Prostate gland (tissue), 2 donors: ENCODE data around the gene PURB.
"Not testable (repeated sequence)": the region's sequence is repeated elsewhere in the genome, so short reads cannot be mapped to it uniquely, and the experiment has no call there.

Source experiments
- CTCF ChIP-seq, 4 experiments: fragments of 200-600 bp in 2 of 4; fragments of 450-650 bp in 2 of 4; sonication (generic) in 2 of 4; IDR thresholded peaks; 1 replicate in 3 of 4; 2 replicates in 1 of 4; pipeline ENCODE4 v1.5.1; 2016 to 2019; ENCODE audit warnings: antibody characterized with exemption in 4 of 4, mild to moderate bottlenecking in 2 of 4, moderate library complexity in 2 of 4
- POLR2A ChIP-seq: fragments of 450-650 bp; IDR thresholded peaks from one replicate; pipeline ENCODE4 v1.6.1; 2016; ENCODE audit warnings: antibody characterized with exemption, mild to moderate bottlenecking
- POLR2AphosphoS5 ChIP-seq: sonication (generic); formaldehyde crosslinking; IDR thresholded peaks from one replicate; pipeline ENCODE4 v1.6.1; 2017; ENCODE audit warnings: antibody characterized with exemption

GRCh38 chr7:44870336-44870735 lies 15.0 kb downstream of the PURB start:
- not testable (repeated sequence) for TF ChIP-seq POLR2AphosphoS5; CTCF (IDR thresholded peaks at IDR 0.05); POLR2A
